Dendritic cell treated with granulocyte-macrophage colony-stimulating factor and Interleukin-4, amounts not matched to agents 40 ng/mL and 50 ng/mL, for 4 days (primary cell): ENCODE measurements around the gene CCDC178.

Experiments used
- H3K27ac Mint-ChIP-seq: one replicate; pipeline ENCODE4 v1.8.0; 2022; ENCODE audit warnings: mild to moderate bottlenecking, mixed read lengths
- H3K27me3 Mint-ChIP-seq: one replicate; pipeline ENCODE4 v1.8.0; 2022; ENCODE audit warnings: mild to moderate bottlenecking, mixed read lengths
- H3K36me3 Mint-ChIP-seq: one replicate; pipeline ENCODE4 v1.8.0; 2022; ENCODE audit warnings: low read depth, mixed read lengths
- H3K4me1 Mint-ChIP-seq: one replicate; pipeline ENCODE4 v1.8.0; 2022; ENCODE audit warnings: low read depth, mixed read lengths
- H3K4me3 Mint-ChIP-seq: one replicate; pipeline ENCODE4 v1.8.0; 2022; ENCODE audit warnings: mild to moderate bottlenecking, moderate library complexity, mixed read lengths
- H3K9me3 Mint-ChIP-seq: one replicate; pipeline ENCODE4 v1.8.0; 2022; ENCODE audit warnings: mixed read lengths
- intact Hi-C: fragments of 100-400 bp; cut with micrococcal nuclease; formaldehyde crosslinking; loops from one replicate; pipeline ENCODE4 v1.15.0; 2022

CCDC178 gene

GRCh38 chr18:32891797-32892196 is 548.7 kb downstream of the CCDC178 start:
- H3K36me3 Mint-ChIP-seq, result no peaks in the 10 kb centered on the region
- no peaks in the 10 kb centered on the region for H3K27me3 Mint-ChIP-seq
- H3K27ac Mint-ChIP-seq, result no peak overlapping the region
- H3K4me3 Mint-ChIP-seq, result no peak overlapping the region
- intact Hi-C loops, result no loop called here
- peaks cover 5% of the 10 kb centered on the region for H3K4me1 Mint-ChIP-seq
- no peaks in the 10 kb centered on the region for H3K9me3 Mint-ChIP-seq

- H3K27ac Mint-ChIP-seq, result no peak overlapping the region
- H3K27me3 Mint-ChIP-seq, result no peaks in the 10 kb centered on the region
- no peaks in the 10 kb centered on the region for H3K36me3 Mint-ChIP-seq
- H3K9me3 Mint-ChIP-seq, result no peaks in the 10 kb centered on the region
- no peak overlapping the region for H3K4me3 Mint-ChIP-seq
- H3K4me1 Mint-ChIP-seq, result no peaks in the 10 kb centered on the region
- intact Hi-C loops, result no loop called here
Observed at GRCh38 chr18:32891130-32891529, 549.4 kb downstream of the CCDC178 start.

GRCh38 chr18:32889615-32890593 is 550.6 kb downstream of the CCDC178 start:
- H3K9me3 Mint-ChIP-seq, result no peaks in the 10 kb centered on the region
- H3K36me3 Mint-ChIP-seq, result no peaks in the 10 kb centered on the region
- intact Hi-C loops, result no loop called here
- no peak overlapping the region for H3K27ac Mint-ChIP-seq
- H3K27me3 Mint-ChIP-seq, result no peaks in the 10 kb centered on the region
- no peak overlapping the region for H3K4me3 Mint-ChIP-seq
- no peaks in the 10 kb centered on the region for H3K4me1 Mint-ChIP-seq

GRCh38 chr18:32888306-32888705 is 552.2 kb downstream of the CCDC178 start:
- no peak overlapping the region for H3K4me3 Mint-ChIP-seq
- intact Hi-C loops, result no loop called here

More at GRCh38 chr18:32888306-32888705, 552.2 kb downstream of the CCDC178 start:
- no peaks in the 10 kb centered on the region for H3K4me1 Mint-ChIP-seq
- H3K27ac Mint-ChIP-seq, result no peak overlapping the region
- H3K9me3 Mint-ChIP-seq, result no peaks in the 10 kb centered on the region
- no peaks in the 10 kb centered on the region for H3K36me3 Mint-ChIP-seq
- no peaks in the 10 kb centered on the region for H3K27me3 Mint-ChIP-seq
